Smooth muscle cell (in vitro differentiated cells): ENCODE measurements around the gene PRDM10. TPM values are rescaled to one million over a fixed set of nuclear protein-coding genes. Genes with fewer than 3 reads are reported as not detected.

Experiments used
- DNase-seq: peaks from one replicate; lab custom pipeline; 2025; ENCODE audit not compliant: unreplicated experiment; lab: John Stamatoyannopoulos, UW
- H2AFZ ChIP-seq: fragments of 200-600 bp; sonication (generic); 2 replicates; pipeline ENCODE4 v1.6.0; 2016; ENCODE audit warnings: antibody characterized with exemption, low read depth, mild to moderate bottlenecking
- H3F3A ChIP-seq: fragments of 200-600 bp; sonication (generic); 2 replicates; pipeline ENCODE4 v1.6.0; 2017; ENCODE audit warnings: antibody characterized with exemption, low read depth
- H3K27ac ChIP-seq: fragments of 200-600 bp; sonication (generic); 2 replicates; pipeline ENCODE4 v1.5.1; 2016; ENCODE audit warnings: low read depth, mild to moderate bottlenecking
- H3K27me3 ChIP-seq: fragments of 200-600 bp; sonication (generic); 2 replicates; pipeline ENCODE4 v1.6.1; 2016; ENCODE audit warnings: low read depth, mild to moderate bottlenecking
- H3K36me3 ChIP-seq: fragments of 200-600 bp; sonication (generic); 2 replicates; pipeline ENCODE4 v1.5.1; 2016; ENCODE audit warnings: low read depth
- H3K4me1 ChIP-seq: fragments of 200-600 bp; sonication (generic); 2 replicates; pipeline ENCODE4 v1.5.1; 2016; ENCODE audit warnings: low read depth
- H3K4me2 ChIP-seq: fragments of 200-600 bp; sonication (generic); 2 replicates; pipeline ENCODE4 v1.6.0; 2016; ENCODE audit warnings: mild to moderate bottlenecking
- H3K4me3 ChIP-seq: fragments of 200-600 bp; sonication (generic); 2 replicates; pipeline ENCODE4 v1.5.1; 2016; ENCODE audit warnings: mild to moderate bottlenecking
- H3K79me2 ChIP-seq: fragments of 200-600 bp; sonication (generic); 2 replicates; pipeline ENCODE4 v1.6.0; 2016; ENCODE audit warnings: low read depth, mild to moderate bottlenecking
- H3K9ac ChIP-seq: fragments of 200-600 bp; sonication (generic); 2 replicates; pipeline ENCODE4 v1.6.0; 2016; ENCODE audit warnings: low read depth
- H3K9me3 ChIP-seq: fragments of 200-600 bp; sonication (generic); replicated peaks from 2 replicates; pipeline ENCODE4 v1.5.1; 2016; ENCODE audit warnings: low read depth
- H4K20me1 ChIP-seq: fragments of 200-600 bp; sonication (generic); 2 replicates; pipeline ENCODE4 v1.6.0; 2016; ENCODE audit warnings: low read depth
- WGBS: methylation state at CpG from one replicate; pipeline ENCODE4 v1.1.7; 2016; ENCODE audit warnings: low lambda C conversion rate; 5-methylcytosine and 5-hydroxymethylcytosine counted together
- polyA plus RNA-seq: library from polyadenylated mRNA; unstranded; fragments of >200 nt; fragmentation: Nextera tagmentation; extraction: Ambion mirVana; gene quantifications from 2 replicates; pipeline ENCODE4 v1.2.1, GENCODE V29; 2016
- total RNA-seq: library from RNA; depleted of rRNA; stranded (reverse); fragments of >200 nt; gene quantifications from 2 replicates; pipeline ENCODE4 v1.2.3, GENCODE V29; 2014
- TF ChIP-seq, protein P1 (sequence below): fragments of 200-600 bp; sonication (generic); IDR thresholded peaks from 2 replicates; pipeline ENCODE4 v1.5.1; 2017; ENCODE audit warnings: borderline replicate concordance, mild to moderate bottlenecking, antibody characterized with exemption; ENCODE audit not compliant: insufficient read depth, poor library complexity, severe bottlenecking

The PRDM10 gene
- total and polyA plus RNA-seq, 2 experiments from 2014 or later: 3.7 to 12.2 TPM

DNA sequence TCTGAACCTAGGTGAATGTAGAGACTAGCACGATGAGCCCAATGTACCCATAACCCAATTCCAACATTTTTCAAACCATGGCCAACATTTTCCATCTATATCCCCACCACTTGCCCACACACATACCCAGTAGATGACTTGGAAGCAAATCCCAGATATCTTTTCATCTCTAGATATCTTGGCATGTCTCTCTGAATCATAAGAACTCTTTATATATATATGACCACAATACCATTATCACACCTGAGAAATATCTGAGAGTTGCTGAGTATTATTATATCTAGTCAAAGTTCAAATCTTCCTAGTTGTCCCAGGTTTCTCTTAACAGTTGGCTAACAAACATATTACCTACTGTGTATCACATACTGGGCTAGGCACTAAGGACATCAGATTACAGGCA is 69.4 kb downstream of the PRDM10 start:
- H3F3A ChIP-seq: no peaks in the 10 kb centered on the region
- no peak overlapping the region for H3K4me2 ChIP-seq
- H3K36me3 ChIP-seq: no peaks in the 10 kb centered on the region
- no peak overlapping the region for H3K9ac ChIP-seq
- no peak overlapping the region for H2AFZ ChIP-seq
- TF ChIP-seq, protein P1, sequence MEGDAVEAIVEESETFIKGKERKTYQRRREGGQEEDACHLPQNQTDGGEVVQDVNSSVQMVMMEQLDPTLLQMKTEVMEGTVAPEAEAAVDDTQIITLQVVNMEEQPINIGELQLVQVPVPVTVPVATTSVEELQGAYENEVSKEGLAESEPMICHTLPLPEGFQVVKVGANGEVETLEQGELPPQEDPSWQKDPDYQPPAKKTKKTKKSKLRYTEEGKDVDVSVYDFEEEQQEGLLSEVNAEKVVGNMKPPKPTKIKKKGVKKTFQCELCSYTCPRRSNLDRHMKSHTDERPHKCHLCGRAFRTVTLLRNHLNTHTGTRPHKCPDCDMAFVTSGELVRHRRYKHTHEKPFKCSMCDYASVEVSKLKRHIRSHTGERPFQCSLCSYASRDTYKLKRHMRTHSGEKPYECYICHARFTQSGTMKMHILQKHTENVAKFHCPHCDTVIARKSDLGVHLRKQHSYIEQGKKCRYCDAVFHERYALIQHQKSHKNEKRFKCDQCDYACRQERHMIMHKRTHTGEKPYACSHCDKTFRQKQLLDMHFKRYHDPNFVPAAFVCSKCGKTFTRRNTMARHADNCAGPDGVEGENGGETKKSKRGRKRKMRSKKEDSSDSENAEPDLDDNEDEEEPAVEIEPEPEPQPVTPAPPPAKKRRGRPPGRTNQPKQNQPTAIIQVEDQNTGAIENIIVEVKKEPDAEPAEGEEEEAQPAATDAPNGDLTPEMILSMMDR: no peak
- H3K27me3 ChIP-seq: no peaks in the 10 kb centered on the region
- H3K4me1 ChIP-seq: no peaks in the 10 kb centered on the region
- H3K79me2 ChIP-seq: no peaks in the 10 kb centered on the region
- no peaks in the 10 kb centered on the region for H3K9me3 ChIP-seq
- no peaks in the 10 kb centered on the region for H4K20me1 ChIP-seq
- no peak overlapping the region for H3K27ac ChIP-seq
- WGBS: 100% methylated on average over 1 of the region's 1 CpG
- DNase-seq: no peak
- H3K4me3 ChIP-seq: no peak overlapping the region

DNA sequence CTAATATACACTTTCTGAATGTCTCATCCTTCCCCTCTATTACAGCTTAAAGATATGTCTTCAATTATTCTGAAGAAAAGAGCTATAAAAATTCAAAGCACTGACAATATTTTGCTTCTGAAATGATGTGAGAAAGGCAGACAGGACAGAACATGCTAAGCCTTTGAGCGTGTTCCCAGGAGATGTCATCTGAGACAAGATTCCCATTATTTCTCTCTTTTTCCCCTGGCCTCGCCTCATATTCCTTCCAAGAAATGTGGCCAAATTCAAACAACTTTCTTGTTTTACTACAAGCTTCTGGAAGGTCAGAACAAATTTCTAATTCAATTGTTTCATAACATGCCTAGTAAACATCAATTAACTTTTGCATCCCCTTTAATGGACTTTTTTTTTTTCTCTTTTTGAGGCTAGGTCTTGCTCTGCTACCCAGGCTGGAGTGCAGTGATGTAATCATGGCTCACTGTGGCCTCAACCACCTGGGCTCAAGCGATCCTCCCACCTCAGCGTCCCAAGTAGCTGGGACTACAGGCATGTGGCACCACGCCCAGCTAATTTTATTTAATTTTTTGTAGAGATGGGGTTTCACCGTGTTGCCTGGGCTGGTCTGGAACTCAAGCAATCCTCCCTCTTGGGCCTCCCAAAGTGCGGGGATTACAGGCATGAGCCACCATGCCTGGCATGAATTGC is 70.1 kb downstream of the PRDM10 start:
- no peak overlapping the region for H3K4me3 ChIP-seq

DNA sequence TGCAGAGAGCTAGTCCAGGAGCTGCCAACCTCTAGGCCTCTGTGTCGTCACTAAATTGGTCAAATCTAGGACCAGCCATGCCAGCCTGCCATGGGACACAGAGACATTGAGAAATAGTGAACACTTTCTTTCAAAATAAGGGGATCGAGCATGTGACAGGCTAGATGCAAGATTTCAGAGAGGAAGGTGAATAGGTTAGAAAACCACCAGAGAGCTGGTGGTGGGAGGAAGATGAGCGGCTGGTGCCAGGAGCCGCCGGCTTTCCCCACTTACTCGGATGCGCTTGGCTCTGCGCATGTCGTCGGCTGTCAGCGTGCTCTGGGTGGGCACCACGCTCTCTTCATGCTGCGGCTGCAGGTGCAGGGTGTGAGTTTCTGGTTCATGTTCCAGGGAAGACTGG is 71.9 kb downstream of the PRDM10 start:
- H3K9ac ChIP-seq: no peak overlapping the region
- TF ChIP-seq, protein P1: no peak
- no peaks in the 10 kb centered on the region for H3K79me2 ChIP-seq
- H3K4me2 ChIP-seq: no peak overlapping the region
- no peak overlapping the region for H3K27ac ChIP-seq
- 96% methylated on average over 13 of the region's 13 CpGs for WGBS
- H3K36me3 ChIP-seq: no peaks in the 10 kb centered on the region
- H3F3A ChIP-seq: no peaks in the 10 kb centered on the region
- no peaks in the 10 kb centered on the region for H3K9me3 ChIP-seq
- DNase-seq: no peak
- no peaks in the 10 kb centered on the region for H4K20me1 ChIP-seq
- no peaks in the 10 kb centered on the region for H3K27me3 ChIP-seq
- no peak overlapping the region for H3K4me3 ChIP-seq
- H2AFZ ChIP-seq: no peak overlapping the region
- H3K4me1 ChIP-seq: no peaks in the 10 kb centered on the region

More for the DNA sequence above, 70.1 kb downstream of the PRDM10 start:
- Histone ChIP-seq H3K27me3 (no peaks in the 10 kb centered on the region), H3K36me3 (no peaks in the 10 kb centered on the region), H3K9me3 (no peaks in the 10 kb centered on the region), H3F3A (no peaks in the 10 kb centered on the region), H3K27ac (no peak overlapping the region), H3K79me2 (no peaks in the 10 kb centered on the region), H3K4me2 (no peak overlapping the region), H3K9ac (no peak overlapping the region), H4K20me1 (no peaks in the 10 kb centered on the region), H3K4me1 (no peaks in the 10 kb centered on the region), H2AFZ (no peak overlapping the region)
- no peak for DNase-seq
- 90% methylated on average over 7 of the region's 7 CpGs for WGBS
- TF ChIP-seq, protein P1: no peak

DNA sequence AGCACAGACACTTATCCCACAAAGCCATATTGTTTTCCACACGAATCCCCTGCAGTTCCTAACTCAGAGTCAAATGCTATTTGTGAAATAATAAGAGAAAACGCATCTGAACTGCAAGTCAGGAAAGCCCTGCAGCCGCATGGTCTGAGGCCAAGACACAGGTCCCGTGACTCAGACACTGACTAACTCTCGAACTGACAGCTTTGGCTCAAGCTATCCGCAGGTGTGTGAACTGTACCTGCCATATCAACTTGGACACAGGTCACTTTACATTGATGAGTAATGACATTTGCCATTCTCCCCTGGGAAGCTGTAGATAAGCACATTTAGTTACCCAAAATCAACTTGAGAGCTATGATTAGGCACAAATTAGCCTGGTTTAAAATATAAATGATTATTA is 72.3 kb downstream of the PRDM10 start:
- Histone ChIP-seq H3K79me2 (no peaks in the 10 kb centered on the region), H3F3A (no peaks in the 10 kb centered on the region), H3K9me3 (no peaks in the 10 kb centered on the region), H3K4me2 (no peak overlapping the region), H3K4me3 (no peak overlapping the region), H3K27ac (no peak overlapping the region), H4K20me1 (no peaks in the 10 kb centered on the region), H3K36me3 (no peaks in the 10 kb centered on the region), H3K27me3 (no peaks in the 10 kb centered on the region), H2AFZ (no peak overlapping the region), H3K9ac (no peak overlapping the region), H3K4me1 (no peaks in the 10 kb centered on the region)
- 81% methylated on average over 6 of the region's 6 CpGs for WGBS
- TF ChIP-seq, protein P1: no peak
- DNase-seq: no peak
